Hypothalamus (tissue), 51 donors: Measurements from ENCODE around the gene RBPJ.
A peak's percentile ranks its signal among the peaks of the same experiment; 100 is the strongest.
"Not testable (repeated sequence)": the region's sequence is repeated elsewhere in the genome, so short reads cannot be mapped to it uniquely, and the experiment has no call there.

Source experiments
- DNase-seq, 51 donors: peaks; one replicate each; lab custom pipeline; 2025; lab: John Stamatoyannopoulos, UW

RBPJ gene

GRCh38 chr4:26368685-26369084 lies 47.9 kb downstream of the RBPJ start:
- DNase-seq, result no peak

GRCh38 chr4:26369132-26369531 lies 48.3 kb downstream of the RBPJ start:
- no peak for DNase-seq

GRCh38 chr4:26369581-26369980 lies 48.8 kb downstream of the RBPJ start:
- DNase-seq, result no peak

- no peak for DNase-seq
These were observed 51.3 kb downstream of the RBPJ start for GRCh38 chr4:26372076-26372475.

GRCh38 chr4:26372525-26373172 lies 51.8 kb downstream of the RBPJ start:
- DNase-seq, result peak in 1 of 51 donors; percentile 7

GRCh38 chr4:26375551-26375950 lies 54.7 kb downstream of the RBPJ start:
- peak in 5 of 51 donors; percentile 7 to 16 (median 10) for DNase-seq

GRCh38 chr4:26377328-26378311 lies 56.8 kb downstream of the RBPJ start:
- DNase-seq, result no peak

GRCh38 chr4:26379837-26380236 lies 59.0 kb downstream of the RBPJ start:
- no peak for DNase-seq

- DNase-seq, result no peak
These were observed 59.9 kb downstream of the RBPJ start for GRCh38 chr4:26380740-26381139.

GRCh38 chr4:26384380-26385057 lies 63.7 kb downstream of the RBPJ start:
- no peak for DNase-seq

- no peak for DNase-seq
These were observed 64.9 kb downstream of the RBPJ start for GRCh38 chr4:26385690-26386089.

GRCh38 chr4:26386386-26386785 lies 65.6 kb downstream of the RBPJ start:
- no peak for DNase-seq

- DNase-seq, result no peak
These were observed 67.9 kb downstream of the RBPJ start for GRCh38 chr4:26388671-26389070.

- no peak for DNase-seq
These were observed 76.3 kb downstream of the RBPJ start for GRCh38 chr4:26397086-26397485.

GRCh38 chr4:26400132-26400531 lies 79.3 kb downstream of the RBPJ start:
- no peak for DNase-seq

GRCh38 chr4:26402017-26402416 lies 81.2 kb downstream of the RBPJ start:
- DNase-seq, result not testable (repeated sequence)

- DNase-seq, result no peak
These were observed 81.6 kb downstream of the RBPJ start for GRCh38 chr4:26402458-26402857.

- DNase-seq, result no peak
These were observed 84.0 kb downstream of the RBPJ start for GRCh38 chr4:26404743-26405206.

- DNase-seq, result no peak
These were observed 85.6 kb downstream of the RBPJ start for GRCh38 chr4:26406346-26406975.

GRCh38 chr4:26407476-26407875 lies 86.7 kb downstream of the RBPJ start:
- DNase-seq, result no peak
